ENCODE measurements around the gene CD82.

CD82 gene

DNA sequence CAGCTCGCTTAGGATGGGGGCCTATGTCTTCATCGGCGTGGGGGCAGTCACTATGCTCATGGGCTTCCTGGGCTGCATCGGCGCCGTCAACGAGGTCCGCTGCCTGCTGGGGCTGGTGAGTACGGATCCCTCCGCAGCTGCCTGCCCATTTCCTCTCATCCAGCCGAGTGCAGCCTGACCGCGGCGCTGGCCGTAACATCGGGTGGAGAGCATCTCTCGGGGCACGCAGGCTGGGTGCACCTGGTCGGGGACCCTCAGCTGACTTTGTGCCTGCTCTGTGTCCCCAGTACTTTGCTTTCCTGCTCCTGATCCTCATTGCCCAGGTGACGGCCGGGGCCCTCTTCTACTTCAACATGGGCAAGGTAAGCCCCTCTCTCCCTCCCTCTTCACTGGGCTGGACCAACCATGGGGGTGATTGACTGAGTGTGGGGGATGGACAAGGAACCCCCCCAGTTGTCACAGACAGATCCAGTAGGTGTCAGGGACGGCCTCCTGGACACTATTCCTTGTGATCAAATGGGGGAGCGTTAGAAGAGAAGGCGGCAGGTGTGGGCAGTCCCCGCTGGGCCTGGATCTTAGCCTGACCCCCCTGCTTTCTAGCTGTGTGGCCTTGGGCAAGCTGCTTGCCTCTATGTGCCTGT is 39.7 kb downstream of the CD82 start:
- no peak for DNase-seq

GRCh38 chr11:44605965-44606364 is 40.5 kb downstream of the CD82 start:
- no peak for DNase-seq

DNA sequence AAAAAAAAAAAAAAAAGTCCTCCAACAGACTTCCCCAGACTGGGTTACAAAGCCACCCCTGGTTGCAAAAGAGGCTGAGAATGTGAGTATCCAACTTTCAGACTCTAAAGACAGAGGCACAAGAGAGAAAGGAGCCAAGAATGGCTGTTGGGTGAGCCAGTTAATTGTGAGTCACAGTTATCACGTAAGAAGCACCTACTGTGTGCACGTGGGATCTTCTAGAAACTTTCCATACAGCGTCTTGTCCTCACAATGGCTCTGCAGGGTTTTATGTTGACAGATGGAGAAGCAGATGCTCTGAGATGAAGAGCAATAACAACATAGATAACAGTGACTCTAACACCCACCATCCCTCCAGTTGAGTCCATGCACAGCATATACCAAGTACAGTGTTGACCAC is 41.0 kb downstream of the CD82 start:
- DNase-seq: no peak

DNA sequence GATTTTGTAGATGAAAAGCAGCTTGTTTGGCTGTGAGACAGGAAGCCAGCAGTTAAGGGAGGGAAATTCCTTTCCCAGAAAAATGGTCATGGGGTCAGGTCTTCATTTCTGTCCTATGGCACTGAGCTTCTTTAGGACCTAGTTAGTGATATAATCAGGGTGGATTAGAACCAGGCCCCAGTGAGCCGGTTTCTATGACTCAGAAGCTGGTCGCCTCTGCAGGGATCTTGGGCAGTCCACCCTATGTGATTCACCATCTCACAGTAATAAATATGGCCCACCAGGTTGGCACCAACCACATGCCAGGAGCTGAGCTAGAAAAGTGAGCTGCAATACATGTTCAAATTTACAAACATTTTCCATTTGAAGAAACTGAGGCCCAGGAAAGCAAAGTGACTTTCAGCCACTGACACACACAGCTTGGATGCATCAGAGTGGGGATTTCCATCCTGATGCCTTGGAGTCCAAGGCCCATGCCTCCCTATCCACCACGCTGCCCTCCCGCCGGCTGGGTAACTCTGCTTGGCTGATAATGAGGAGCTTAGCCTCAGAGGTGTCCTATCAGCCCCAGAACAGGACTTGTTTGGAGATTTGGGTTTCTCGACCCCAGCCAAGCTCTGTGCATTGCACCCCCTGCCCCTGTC is 42.0 kb downstream of the CD82 start:
- no peak for DNase-seq

GRCh38 chr11:44607987-44608386 is 42.5 kb downstream of the CD82 start:
- no peak for DNase-seq

- peak; percentile 74 for DNase-seq
Observed at GRCh38 chr11:44608651-44608990, 43.2 kb downstream of the CD82 start.

GRCh38 chr11:44608991-44609782 is 43.7 kb downstream of the CD82 start:
- DNase-seq: no peak

DNA sequence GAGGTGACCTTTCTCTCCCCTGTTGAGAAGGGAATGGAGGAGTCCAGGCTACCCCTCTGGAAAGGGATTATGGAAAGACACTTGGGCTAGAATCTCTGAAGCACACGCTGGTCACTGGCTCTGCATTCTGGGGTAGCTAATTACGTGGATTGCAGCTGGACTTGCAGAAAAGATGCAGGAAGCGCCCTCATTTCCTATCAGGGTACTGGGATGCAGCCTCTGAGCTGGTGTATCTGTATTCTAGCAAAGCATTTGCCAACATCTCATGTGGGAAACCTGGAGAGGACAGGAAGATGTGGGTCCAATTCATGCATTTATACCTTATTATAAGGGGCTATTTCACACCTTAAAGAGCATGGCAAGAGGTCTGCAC is 44.3 kb downstream of the CD82 start:
- DNase-seq: no peak

GRCh38 chr11:44610186-44610955 is 44.9 kb downstream of the CD82 start:
- no peak for DNase-seq

DNA sequence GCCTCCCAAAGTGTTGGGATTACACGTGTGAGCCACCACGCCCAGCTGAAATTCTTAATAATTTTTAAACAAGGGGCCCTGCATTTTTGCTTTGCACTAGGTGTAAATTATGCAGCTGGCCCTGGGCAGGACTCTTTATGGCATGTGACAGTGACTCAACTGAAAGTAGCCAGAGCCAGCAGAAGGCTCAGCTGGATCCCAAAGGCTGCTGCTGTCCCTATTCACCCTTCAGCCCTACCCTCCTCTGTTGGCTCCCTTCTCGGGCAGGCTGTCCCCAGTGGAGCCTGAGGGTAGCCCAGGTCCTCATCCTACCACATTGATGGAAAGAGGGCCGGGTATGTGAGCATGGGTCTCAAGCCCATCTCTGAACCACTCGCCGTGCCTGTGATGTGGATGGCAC is 45.6 kb downstream of the CD82 start:
- no peak for DNase-seq

GRCh38 chr11:44611687-44612434 is 46.4 kb downstream of the CD82 start:
- DNase-seq: no peak

DNA sequence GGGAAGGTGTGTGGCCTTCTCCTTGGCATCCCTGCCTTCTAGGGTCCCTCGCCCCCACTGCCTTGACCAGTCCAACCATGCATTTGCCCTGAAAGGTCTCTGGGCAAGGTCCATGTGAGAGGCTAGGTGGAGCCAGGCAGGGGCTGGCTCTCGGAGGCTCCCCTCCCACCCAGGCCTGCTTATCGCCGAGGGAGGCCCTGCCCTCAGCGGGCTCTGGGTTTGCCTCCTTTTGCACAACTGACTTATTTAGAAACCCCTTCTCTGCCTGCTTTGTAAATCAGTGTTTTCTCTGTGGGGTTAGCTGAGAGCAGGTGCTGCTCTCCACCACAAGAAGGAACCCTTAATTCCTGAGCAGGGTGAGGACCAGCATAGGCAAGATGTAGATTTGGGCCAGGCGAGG is 47.7 kb downstream of the CD82 start:
- DNase-seq: no peak

DNA sequence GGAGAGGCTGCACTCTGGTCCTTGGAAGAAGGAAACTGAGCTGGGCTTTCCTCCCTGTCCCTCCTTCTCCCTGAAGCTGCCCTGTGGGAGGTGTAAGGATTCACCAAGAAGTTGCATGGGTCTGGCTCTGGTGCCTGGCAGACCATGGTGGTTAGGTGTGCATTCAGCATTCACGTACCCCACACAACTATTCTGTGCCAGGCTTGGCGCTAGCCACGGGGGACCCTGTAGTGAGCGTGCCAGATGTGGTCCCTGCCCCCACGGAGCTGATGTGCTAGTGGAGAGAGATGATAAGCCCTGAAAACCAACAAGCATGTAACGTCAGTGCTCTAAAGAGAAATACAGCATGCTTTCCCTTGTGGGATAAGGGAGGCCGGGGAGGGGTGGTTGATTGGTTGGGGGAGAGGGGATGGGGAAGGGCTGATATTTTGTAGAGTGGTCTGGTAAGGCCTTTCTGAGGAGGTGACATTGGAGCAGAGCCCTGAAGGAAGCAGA is 48.9 kb downstream of the CD82 start:
- DNase-seq: no peak

GRCh38 chr11:44615041-44615755 is 49.7 kb downstream of the CD82 start:
- no peak for DNase-seq

GRCh38 chr11:44615913-44616791 is 50.7 kb downstream of the CD82 start:
- no peak for DNase-seq

DNA sequence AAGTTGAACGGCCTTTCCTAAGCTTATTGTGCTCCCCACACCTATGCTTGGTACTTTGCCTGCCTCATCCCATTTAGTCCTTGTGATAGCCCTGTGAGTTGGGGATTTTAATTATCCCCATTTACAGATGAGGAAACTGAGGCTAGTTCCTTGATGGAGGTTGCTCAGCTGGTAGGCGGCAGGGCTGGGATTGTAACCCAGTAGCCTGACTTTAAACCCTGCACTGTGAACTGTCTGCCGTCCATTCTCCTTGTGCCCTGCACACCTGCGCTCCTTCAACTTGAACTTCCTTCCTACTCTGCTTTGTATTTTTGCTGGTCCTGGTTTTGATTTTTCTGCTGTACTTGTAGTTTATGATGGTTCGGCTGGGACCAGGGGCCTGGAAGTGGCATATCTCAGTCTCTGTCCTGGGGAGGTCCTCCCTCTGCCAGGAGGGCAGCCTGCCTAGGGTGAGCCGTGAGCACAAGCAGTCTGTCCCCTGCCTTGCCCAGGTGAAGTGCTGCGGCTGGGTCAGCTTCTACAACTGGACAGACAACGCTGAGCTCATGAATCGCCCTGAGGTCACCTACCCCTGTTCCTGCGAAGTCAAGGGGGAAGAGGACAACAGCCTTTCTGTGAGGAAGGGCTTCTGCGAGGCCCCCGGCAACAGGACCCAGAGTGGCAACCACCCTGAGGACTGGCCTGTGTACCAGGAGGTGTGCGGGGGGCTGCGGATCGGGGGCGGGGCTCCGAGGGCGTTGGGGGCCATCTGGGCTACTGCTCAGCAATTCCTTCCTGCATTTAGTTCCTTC is 52.4 kb downstream of the CD82 start:
- no peak for DNase-seq

- no peak for DNase-seq
Observed at GRCh38 chr11:44618561-44619425, 53.3 kb downstream of the CD82 start.

- no peak for DNase-seq
Observed at GRCh38 chr11:44620328-44620725, 54.9 kb downstream of the CD82 start.

DNA sequence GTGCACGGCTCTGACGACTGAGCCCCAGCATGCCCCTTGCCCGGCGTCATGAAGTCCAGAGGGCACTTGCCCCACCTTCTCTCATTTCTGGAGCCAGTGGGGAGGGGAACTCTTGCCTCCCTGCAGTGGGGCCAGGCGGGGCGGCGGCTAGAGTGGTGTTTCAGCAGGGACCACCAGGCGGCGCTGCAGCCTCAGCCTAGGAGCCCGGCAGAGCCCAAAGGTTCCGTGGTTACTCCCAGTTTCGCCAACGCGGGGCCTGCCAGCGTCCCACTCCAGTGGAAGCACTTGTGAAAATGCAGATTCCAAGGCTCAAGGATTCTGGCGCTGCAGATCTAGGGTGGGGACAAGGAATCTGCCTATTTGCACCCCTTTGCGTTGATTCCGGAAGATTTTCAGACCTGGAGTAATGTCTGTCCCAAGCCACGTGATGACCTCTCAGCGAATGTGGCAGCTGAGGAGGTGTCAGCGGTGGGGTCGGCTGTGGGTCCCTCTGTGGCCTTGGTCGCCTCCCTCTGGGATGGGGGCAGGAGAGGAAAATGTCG is 55.7 kb downstream of the CD82 start:
- DNase-seq: peak; percentile 19

Data from NCI-H1436 treated with DMSO at 0.1 percent for 48 hours (cell line).